Hepatocyte (in vitro differentiated cells): ENCODE data around the gene HIP1R. TPM values are rescaled to one million over a fixed set of nuclear protein-coding genes. Genes with fewer than 3 reads are reported as not detected.

ENCODE experiments used
- DNase-seq: peaks from one replicate; pipeline ENCODE4 v3.0.0-alpha.2; 2016; ENCODE audit warnings: low spot score
- H2AFZ ChIP-seq: fragments of 200-600 bp; sonication (generic); 2 replicates; pipeline ENCODE4 v1.6.0; 2016; ENCODE audit warnings: antibody characterized with exemption, mild to moderate bottlenecking
- H3K27ac ChIP-seq: fragments of 200-600 bp; sonication (generic); 2 replicates; pipeline ENCODE4 v1.5.1; 2016; ENCODE audit warnings: mild to moderate bottlenecking
- H3K27me3 ChIP-seq: fragments of 200-600 bp; sonication (generic); 2 replicates; pipeline ENCODE4 v1.6.1; 2016
- H3K36me3 ChIP-seq: fragments of 200-600 bp; sonication (generic); replicated peaks from 2 replicates; pipeline ENCODE4 v1.5.1; 2016; ENCODE audit warnings: low read depth; ENCODE audit not compliant: insufficient read depth
- H3K4me1 ChIP-seq: fragments of 200-600 bp; sonication (generic); 2 replicates; pipeline ENCODE4 v1.5.1; 2016; ENCODE audit warnings: mild to moderate bottlenecking, moderate library complexity; ENCODE audit not compliant: insufficient read depth
- H3K4me2 ChIP-seq: fragments of 200-600 bp; sonication (generic); 2 replicates; pipeline ENCODE4 v1.6.0; 2016
- H3K4me3 ChIP-seq: fragments of 200-600 bp; sonication (generic); 2 replicates; pipeline ENCODE4 v1.5.1; 2016; ENCODE audit warnings: mild to moderate bottlenecking
- H3K79me2 ChIP-seq: fragments of 200-600 bp; sonication (generic); 2 replicates; pipeline ENCODE4 v1.6.0; 2017; ENCODE audit warnings: mild to moderate bottlenecking
- H3K9me2 ChIP-seq: fragments of 200-600 bp; sonication (generic); replicated peaks from 2 replicates; pipeline ENCODE4 v1.6.0; 2017; ENCODE audit warnings: mild to moderate bottlenecking; ENCODE audit not compliant: insufficient read depth
- H3K9me3 ChIP-seq: fragments of 200-600 bp; sonication (generic); 2 replicates; pipeline ENCODE4 v1.5.1; 2016; ENCODE audit warnings: low read depth, mild to moderate bottlenecking
- H4K20me1 ChIP-seq: fragments of 200-600 bp; sonication (generic); 2 replicates; pipeline ENCODE4 v1.6.0; 2016; ENCODE audit warnings: mild to moderate bottlenecking; ENCODE audit not compliant: insufficient read depth, poor library complexity, severe bottlenecking
- CTCF ChIP-seq: fragments of 200-600 bp; sonication (generic); IDR thresholded peaks from 2 replicates; pipeline ENCODE4 v1.5.1; 2016; ENCODE audit warnings: antibody characterized with exemption, mild to moderate bottlenecking; ENCODE audit not compliant: poor library complexity
- EZH2 ChIP-seq: fragments of 200-600 bp; sonication (generic); IDR thresholded peaks from 2 replicates; pipeline ENCODE4 v1.6.1; 2016; ENCODE audit warnings: antibody characterized with exemption, mild to moderate bottlenecking, borderline replicate concordance
- EZH2phosphoT487 ChIP-seq: fragments of 200-600 bp; sonication (generic); IDR thresholded peaks from one replicate; pipeline ENCODE4 v1.6.1; 2018; ENCODE audit warnings: antibody characterized with exemption, mild to moderate bottlenecking, low read depth, moderate library complexity; ENCODE audit not compliant: unreplicated experiment, severe bottlenecking
- WGBS: methylation state at CpG from one replicate; pipeline ENCODE4 v1.1.6; 2016; ENCODE audit warnings: low lambda C conversion rate; ENCODE audit errors: missing lambda C conversion rate; 5-methylcytosine and 5-hydroxymethylcytosine counted together
- polyA plus RNA-seq: library from polyadenylated mRNA; unstranded; fragments of >200 nt; fragmentation: Nextera tagmentation; extraction: Ambion mirVana; gene quantifications from 2 replicates; pipeline ENCODE4 v1.2.1, GENCODE V29; 2016
- total RNA-seq: library from RNA; depleted of rRNA; stranded (reverse); fragments of >200 nt; gene quantifications from 2 replicates; pipeline ENCODE4 v1.2.3, GENCODE V29; 2014

The HIP1R gene
- total and polyA plus RNA-seq, 2 experiments from 2014 or later: 31.8 to 44.3 TPM

- Histone ChIP-seq H3K79me2 (no peaks in the 10 kb centered on the region), H4K20me1 (no peaks in the 10 kb centered on the region), H3K4me2 (no peak overlapping the region), H3K4me3 (no peak overlapping the region), H3K9me3 (no peaks in the 10 kb centered on the region), H2AFZ (no peak overlapping the region), H3K9me2 (no peaks in the 10 kb centered on the region), H3K27me3 (no peaks in the 10 kb centered on the region), H3K4me1 (peaks cover 12% of the 10 kb centered on the region), H3K36me3 (no peaks in the 10 kb centered on the region), H3K27ac (no peak overlapping the region)
- TF ChIP-seq CTCF: no peak
- TF ChIP-seq EZH2: no peak
- no peak for TF ChIP-seq EZH2phosphoT487
- no peak for DNase-seq
- 86% methylated on average over 5 of the region's 5 CpGs for WGBS
Observed at GRCh38 chr12:122861587-122861970, 26.3 kb downstream of the HIP1R start.

- no peak for TF ChIP-seq CTCF
- no peak for TF ChIP-seq EZH2
- no peak for TF ChIP-seq EZH2phosphoT487
- no peak overlapping the region for H2AFZ ChIP-seq
- WGBS: 96% methylated on average over 15 of the region's 20 CpGs
Observed at GRCh38 chr12:122862110-122862634, 26.9 kb downstream of the HIP1R start.

DNA sequence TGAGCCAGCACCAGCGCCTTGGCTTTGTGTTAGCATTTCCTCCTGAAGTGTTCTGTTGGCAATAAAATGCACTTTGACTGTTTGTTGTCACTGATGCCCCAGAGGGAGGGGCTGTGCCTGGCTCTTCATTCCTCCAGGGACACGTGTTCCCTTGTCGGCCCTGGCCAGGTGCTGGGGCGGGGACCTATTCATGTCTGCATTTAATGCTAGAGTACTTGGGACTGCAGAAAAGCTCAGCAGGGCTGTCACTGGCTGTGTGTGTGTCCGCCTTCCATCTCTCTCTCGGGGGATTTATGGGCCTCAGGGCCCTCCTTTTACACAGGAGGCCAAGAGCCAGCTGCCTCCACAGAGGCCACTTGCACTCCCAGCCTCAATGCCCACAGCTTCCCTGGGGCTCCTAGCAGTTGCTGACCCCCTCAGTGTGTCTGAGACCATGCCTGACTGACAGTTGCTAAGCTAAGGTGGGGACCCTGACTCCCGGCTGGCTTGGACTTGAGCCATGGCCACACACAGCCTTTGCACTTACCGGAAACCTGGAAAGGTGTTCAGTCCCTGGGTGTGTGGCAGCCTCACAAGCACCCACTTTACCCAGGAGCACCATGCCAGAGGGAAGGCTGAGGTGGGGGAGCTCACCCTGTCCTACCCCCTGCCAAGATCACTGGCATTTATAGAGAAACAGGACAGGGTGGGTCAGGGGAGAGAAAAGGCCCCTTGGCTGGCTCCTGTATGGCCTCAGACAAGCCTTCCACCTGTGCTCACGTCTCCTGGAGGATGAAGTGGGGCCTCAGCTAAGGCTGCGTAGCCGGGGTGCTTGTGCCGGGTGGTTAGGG, 27.8 kb downstream of the HIP1R start:
- DNase-seq: peak; percentile 88
- no peak overlapping the region for H2AFZ ChIP-seq
- H3K4me1 ChIP-seq: peaks cover 12% of the 10 kb centered on the region

More at GRCh38 chr12:122862110-122862634, 26.9 kb downstream of the HIP1R start:
- Histone ChIP-seq H3K79me2 (no peaks in the 10 kb centered on the region), H3K27ac (peak overlapping the region; percentile 87), H3K9me3 (no peaks in the 10 kb centered on the region), H3K4me3 (no peak overlapping the region), H3K4me2 (no peak overlapping the region), H3K36me3 (no peaks in the 10 kb centered on the region), H3K4me1 (peaks cover 12% of the 10 kb centered on the region), H3K27me3 (no peaks in the 10 kb centered on the region), H3K9me2 (no peaks in the 10 kb centered on the region), H4K20me1 (no peaks in the 10 kb centered on the region)
- no peak for DNase-seq

More for the DNA sequence above, 27.8 kb downstream of the HIP1R start:
- 62% methylated on average over 12 of the region's 12 CpGs for WGBS
- TF ChIP-seq CTCF: no peak
- no peak for TF ChIP-seq EZH2
- TF ChIP-seq EZH2phosphoT487: no peak
- no peaks in the 10 kb centered on the region for H3K9me2 ChIP-seq
- no peaks in the 10 kb centered on the region for H3K27me3 ChIP-seq
- no peaks in the 10 kb centered on the region for H3K36me3 ChIP-seq
- no peak overlapping the region for H3K4me3 ChIP-seq
- H3K4me2 ChIP-seq: no peak overlapping the region
- peak overlapping the region; percentile 80 for H3K27ac ChIP-seq
- no peaks in the 10 kb centered on the region for H3K9me3 ChIP-seq
- H4K20me1 ChIP-seq: no peaks in the 10 kb centered on the region
- H3K79me2 ChIP-seq: no peaks in the 10 kb centered on the region
